ENCODE data around the gene MAS1. TPM values are rescaled to one million over a fixed set of nuclear protein-coding genes. Genes with fewer than 3 reads are reported as not detected.

MAS1 gene
- total and polyA plus RNA-seq, 2 of the 13 experiments (the other 11 are each of a cell fraction or from before 2014, with no cell fraction given), result not detected

DNA sequence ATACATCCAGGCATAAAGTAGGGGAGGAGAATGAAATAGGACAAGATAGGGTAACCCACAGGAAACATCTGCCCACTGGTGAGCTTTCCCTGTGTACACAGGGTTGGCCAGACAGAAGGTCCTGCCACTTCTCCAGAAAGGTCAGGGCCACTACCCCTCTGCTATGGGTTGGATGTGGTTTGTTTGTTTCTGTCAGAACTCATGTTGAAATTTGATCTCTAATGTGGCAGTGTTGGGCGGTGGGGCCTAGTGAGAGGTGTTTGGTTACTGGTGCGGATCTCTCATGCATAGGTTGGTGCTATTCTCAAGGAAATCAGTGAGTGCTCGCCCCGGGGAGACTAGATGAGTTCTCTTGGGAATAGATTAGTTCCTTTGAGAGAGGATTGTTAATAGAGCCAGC is 15.6 kb upstream of the MAS1 start (continued):
- TF ChIP-seq, protein P1, sequence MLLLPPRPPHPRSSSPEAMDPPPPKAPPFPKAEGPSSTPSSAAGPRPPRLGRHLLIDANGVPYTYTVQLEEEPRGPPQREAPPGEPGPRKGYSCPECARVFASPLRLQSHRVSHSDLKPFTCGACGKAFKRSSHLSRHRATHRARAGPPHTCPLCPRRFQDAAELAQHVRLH (CRISPR knock-in tag; IDR thresholded peaks at IDR 0.05; ENCODE audit: borderline replicate concordance, low read depth), result no peak
- TF ChIP-seq GABPA (IDR thresholded peaks at IDR 0.05; ENCODE audit: low read depth, low read length), result no peak
- TF ChIP-seq GABPA (CRISPR knock-in tag; IDR thresholded peaks at IDR 0.05; ENCODE audit: low read depth), result peak; percentile 22; the same call in 1 of the 2 replicates
- TF ChIP-seq GLI4 (CRISPR knock-in tag; IDR thresholded peaks at IDR 0.05; ENCODE audit: borderline replicate concordance), result no peak
- no peak for TF ChIP-seq NONO (IDR thresholded peaks at IDR 0.05)
- TF ChIP-seq NONO (CRISPR knock-in tag; conservative IDR thresholded peaks at IDR 0.05), result peak; percentile 60; the same call in 1 of the 2 replicates
- no peak for TF ChIP-seq RBFOX2 (IDR thresholded peaks at IDR 0.05; ENCODE audit: low read depth, low read length)
- TF ChIP-seq, protein P2, sequence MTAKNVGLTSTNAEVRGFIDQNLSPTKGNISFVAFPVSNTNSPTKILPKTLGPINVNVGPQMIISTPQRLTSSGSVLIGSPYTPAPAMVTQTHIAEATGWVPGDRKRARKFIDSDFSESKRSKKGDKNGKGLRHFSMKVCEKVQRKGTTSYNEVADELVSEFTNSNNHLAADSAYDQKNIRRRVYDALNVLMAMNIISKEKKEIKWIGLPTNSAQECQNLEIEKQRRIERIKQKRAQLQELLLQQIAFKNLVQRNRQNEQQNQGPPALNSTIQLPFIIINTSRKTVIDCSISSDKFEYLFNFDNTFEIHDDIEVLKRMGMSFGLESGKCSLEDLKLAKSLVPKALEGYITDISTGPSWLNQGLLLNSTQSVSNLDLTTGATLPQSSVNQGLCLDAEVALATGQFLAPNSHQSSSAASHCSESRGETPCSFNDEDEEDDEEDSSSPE (CRISPR knock-in tag; IDR thresholded peaks at IDR 0.05), result 0 out of 2 replicates have a peak, but pooled peaks have one; percentile 29
- no peak for TF ChIP-seq ARNT (IDR thresholded peaks at IDR 0.05)
- no peak for TF ChIP-seq ZBTB2 (CRISPR knock-in tag; IDR thresholded peaks at IDR 0.05; ENCODE audit: low read depth)
- TF ChIP-seq FOXK2 (IDR thresholded peaks at IDR 0.05), result no peak
- TF ChIP-seq FOXM1 (CRISPR knock-in tag; IDR thresholded peaks at IDR 0.05), result no peak
- TF ChIP-seq PCBP2 (optimal IDR thresholded peaks at IDR 0.05; ENCODE audit: low read depth, low read length, poor library complexity, severe bottlenecking), result no peak
- no peak for TF ChIP-seq HNF4G (IDR thresholded peaks at IDR 0.05; ENCODE audit: borderline replicate concordance, low read depth, low read length)
- TF ChIP-seq HNF4G (CRISPR knock-in tag; IDR thresholded peaks at IDR 0.05; ENCODE audit: borderline replicate concordance, low read depth), result no peak
- TF ChIP-seq, protein P3, sequence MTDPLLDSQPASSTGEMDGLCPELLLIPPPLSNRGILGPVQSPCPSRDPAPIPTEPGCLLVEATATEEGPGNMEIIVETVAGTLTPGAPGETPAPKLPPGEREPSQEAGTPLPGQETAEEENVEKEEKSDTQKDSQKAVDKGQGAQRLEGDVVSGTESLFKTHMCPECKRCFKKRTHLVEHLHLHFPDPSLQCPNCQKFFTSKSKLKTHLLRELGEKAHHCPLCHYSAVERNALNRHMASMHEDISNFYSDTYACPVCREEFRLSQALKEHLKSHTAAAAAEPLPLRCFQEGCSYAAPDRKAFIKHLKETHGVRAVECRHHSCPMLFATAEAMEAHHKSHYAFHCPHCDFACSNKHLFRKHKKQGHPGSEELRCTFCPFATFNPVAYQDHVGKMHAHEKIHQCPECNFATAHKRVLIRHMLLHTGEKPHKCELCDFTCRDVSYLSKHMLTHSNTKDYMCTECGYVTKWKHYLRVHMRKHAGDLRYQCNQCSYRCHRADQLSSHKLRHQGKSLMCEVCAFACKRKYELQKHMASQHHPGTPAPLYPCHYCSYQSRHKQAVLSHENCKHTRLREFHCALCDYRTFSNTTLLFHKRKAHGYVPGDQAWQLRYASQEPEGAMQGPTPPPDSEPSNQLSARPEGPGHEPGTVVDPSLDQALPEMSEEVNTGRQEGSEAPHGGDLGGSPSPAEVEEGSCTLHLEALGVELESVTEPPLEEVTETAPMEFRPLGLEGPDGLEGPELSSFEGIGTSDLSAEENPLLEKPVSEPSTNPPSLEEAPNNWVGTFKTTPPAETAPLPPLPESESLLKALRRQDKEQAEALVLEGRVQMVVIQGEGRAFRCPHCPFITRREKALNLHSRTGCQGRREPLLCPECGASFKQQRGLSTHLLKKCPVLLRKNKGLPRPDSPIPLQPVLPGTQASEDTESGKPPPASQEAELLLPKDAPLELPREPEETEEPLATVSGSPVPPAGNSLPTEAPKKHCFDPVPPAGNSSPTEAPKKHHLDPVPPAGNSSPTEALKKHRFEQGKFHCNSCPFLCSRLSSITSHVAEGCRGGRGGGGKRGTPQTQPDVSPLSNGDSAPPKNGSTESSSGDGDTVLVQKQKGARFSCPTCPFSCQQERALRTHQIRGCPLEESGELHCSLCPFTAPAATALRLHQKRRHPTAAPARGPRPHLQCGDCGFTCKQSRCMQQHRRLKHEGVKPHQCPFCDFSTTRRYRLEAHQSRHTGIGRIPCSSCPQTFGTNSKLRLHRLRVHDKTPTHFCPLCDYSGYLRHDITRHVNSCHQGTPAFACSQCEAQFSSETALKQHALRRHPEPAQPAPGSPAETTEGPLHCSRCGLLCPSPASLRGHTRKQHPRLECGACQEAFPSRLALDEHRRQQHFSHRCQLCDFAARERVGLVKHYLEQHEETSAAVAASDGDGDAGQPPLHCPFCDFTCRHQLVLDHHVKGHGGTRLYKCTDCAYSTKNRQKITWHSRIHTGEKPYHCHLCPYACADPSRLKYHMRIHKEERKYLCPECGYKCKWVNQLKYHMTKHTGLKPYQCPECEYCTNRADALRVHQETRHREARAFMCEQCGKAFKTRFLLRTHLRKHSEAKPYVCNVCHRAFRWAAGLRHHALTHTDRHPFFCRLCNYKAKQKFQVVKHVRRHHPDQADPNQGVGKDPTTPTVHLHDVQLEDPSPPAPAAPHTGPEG (CRISPR knock-in tag; IDR thresholded peaks at IDR 0.05), result no peak
- TF ChIP-seq ZNF101 (CRISPR knock-in tag; IDR thresholded peaks at IDR 0.05; ENCODE audit: borderline replicate concordance, low read depth), result no peak
- no peak for TF ChIP-seq IRX3 (CRISPR knock-in tag; IDR thresholded peaks at IDR 0.05; ENCODE audit: borderline replicate concordance, low read depth)
- TF ChIP-seq ZNF331 (CRISPR knock-in tag; IDR thresholded peaks at IDR 0.05), result peak; percentile 55; the same call in 1 of the 2 replicates
- no peak for TF ChIP-seq FOXP1 (IDR thresholded peaks at IDR 0.05)
- peak; percentile 77 for TF ChIP-seq FOXP1 (CRISPR knock-in tag; IDR thresholded peaks at IDR 0.05)
- 0 out of 2 replicates have a peak, but pooled peaks have one; percentile 18 for TF ChIP-seq DPF2 (CRISPR knock-in tag; IDR thresholded peaks at IDR 0.05; ENCODE audit: borderline replicate concordance, low read depth)
- no peak for TF ChIP-seq RARG (CRISPR knock-in tag; IDR thresholded peaks at IDR 0.05; ENCODE audit: low read depth)
- TF ChIP-seq ZNF75D (CRISPR knock-in tag; IDR thresholded peaks at IDR 0.05; ENCODE audit: borderline replicate concordance), result no peak
- TF ChIP-seq MYNN (CRISPR knock-in tag; IDR thresholded peaks at IDR 0.05; ENCODE audit: low read depth), result no peak

All from HepG2 (cell line).